ACHN (cell line): Measurements from ENCODE around the gene RRAGC.

Source experiments
- DNase-seq: peaks from one replicate; pipeline ENCODE4 v3.0.0-alpha.2; 2015
- in situ Hi-C: cut with HindIII; loops from 2 replicates; pipeline ENCODE4 v1.10.0; 2017; ENCODE audit warnings: low sequenced_read_pairs, low pct_ligation_motif_present, low pct_unique_long_range_greater_than_20kb

Gene RRAGC

GRCh38 chr1:38793299-38793698 is 66.3 kb downstream of the RRAGC start:
- in situ Hi-C loops: no loop called here
- no peak for DNase-seq

- in situ Hi-C loops: no loop called here
- no peak for DNase-seq
Measured at GRCh38 chr1:38791892-38792291, 67.7 kb downstream of the RRAGC start.

- DNase-seq: no peak
- in situ Hi-C loops: no loop called here
Measured at GRCh38 chr1:38791164-38791515, 68.4 kb downstream of the RRAGC start.

GRCh38 chr1:38790422-38791163 is 69.0 kb downstream of the RRAGC start:
- in situ Hi-C loops: no loop called here
- DNase-seq: no peak

GRCh38 chr1:38789498-38790169 is 69.9 kb downstream of the RRAGC start:
- DNase-seq: no peak
- in situ Hi-C loops: no loop called here

- in situ Hi-C loops: no loop called here
Measured at GRCh38 chr1:38788341-38789336, 70.9 kb downstream of the RRAGC start.

More at GRCh38 chr1:38788341-38789336, 70.9 kb downstream of the RRAGC start:
- no peak for DNase-seq
